ENCODE measurements around the gene UIMC1.

The UIMC1 gene

GRCh38 chr5:176890455-176891330, 115.9 kb downstream of the UIMC1 start:
- H3K9me3 Mint-ChIP-seq = no peaks in the 10 kb centered on the region
- peaks cover 0 to 6% of the 10 kb centered on the region in 2 donors for H3K4me1 Mint-ChIP-seq (ENCODE audit: low read depth in 2 of 2)
- peaks cover 9% of the 10 kb centered on the region for H3K36me3 Mint-ChIP-seq (ENCODE audit: insufficient read depth)
- DNase-seq (no peak), ATAC-seq (replicated peaks) (no peak)
- peaks cover 24 to 58% of the 10 kb centered on the region in 2 donors for H3K27me3 Mint-ChIP-seq
- no peak overlapping the region for H3K27ac Mint-ChIP-seq
- H3K4me3 Mint-ChIP-seq = no peak overlapping the region

- peaks cover 9% of the 10 kb centered on the region for H3K36me3 Mint-ChIP-seq (ENCODE audit: insufficient read depth)
- no peak for DNase-seq
- H3K27ac Mint-ChIP-seq = no peak overlapping the region
- peaks cover 0 to 6% of the 10 kb centered on the region in 2 donors for H3K4me1 Mint-ChIP-seq (ENCODE audit: low read depth in 2 of 2)
- no peak overlapping the region for H3K4me3 Mint-ChIP-seq
- no peaks in the 10 kb centered on the region for H3K9me3 Mint-ChIP-seq
- ATAC-seq (replicated peaks) = no peak
- H3K27me3 Mint-ChIP-seq = peaks cover 24 to 58% of the 10 kb centered on the region in 2 donors
Observed at GRCh38 chr5:176889321-176890280, 117.0 kb downstream of the UIMC1 start.

- no peak overlapping the region for H3K4me3 Mint-ChIP-seq
- no peak overlapping the region for H3K27ac Mint-ChIP-seq
- ATAC-seq (replicated peaks) (no peak), DNase-seq (no peak)
- peaks cover 9% of the 10 kb centered on the region for H3K36me3 Mint-ChIP-seq (ENCODE audit: insufficient read depth)
- H3K27me3 Mint-ChIP-seq = peaks cover 24 to 52% of the 10 kb centered on the region in 2 donors
- no peaks in the 10 kb centered on the region for H3K9me3 Mint-ChIP-seq
- peaks cover 0 to 4% of the 10 kb centered on the region in 2 donors for H3K4me1 Mint-ChIP-seq (ENCODE audit: low read depth in 2 of 2)
Observed at GRCh38 chr5:176888865-176889165, 117.8 kb downstream of the UIMC1 start.

GRCh38 chr5:176888016-176888864, 118.3 kb downstream of the UIMC1 start:
- H3K9me3 Mint-ChIP-seq = no peaks in the 10 kb centered on the region
- H3K27me3 Mint-ChIP-seq = peaks cover 21 to 52% of the 10 kb centered on the region in 2 donors
- no peak for ATAC-seq (replicated peaks)
- DNase-seq = no peak
- H3K4me3 Mint-ChIP-seq = no peak overlapping the region
- peaks cover 0 to 4% of the 10 kb centered on the region in 2 donors for H3K4me1 Mint-ChIP-seq (ENCODE audit: low read depth in 2 of 2)
- peak overlapping the region in 1 of 2 donors; percentile 45 for H3K27ac Mint-ChIP-seq
- peaks cover 7% of the 10 kb centered on the region for H3K36me3 Mint-ChIP-seq (ENCODE audit: insufficient read depth)

- no peak for DNase-seq
- Mint-ChIP-seq H3K27me3 (peaks cover 25 to 58% of the 10 kb centered on the region in 2 donors), H3K27ac (no peak overlapping the region), H3K4me3 (no peak overlapping the region), H3K36me3 (ENCODE audit: insufficient read depth) (peaks cover 7% of the 10 kb centered on the region), H3K4me1 (ENCODE audit: low read depth in 2 of 2) (peaks cover 0 to 4% of the 10 kb centered on the region in 2 donors), H3K9me3 (no peaks in the 10 kb centered on the region)
- no peak for ATAC-seq (replicated peaks)
Observed at GRCh38 chr5:176887252-176887849, 119.2 kb downstream of the UIMC1 start.

GRCh38 chr5:176886336-176887251, 120.0 kb downstream of the UIMC1 start:
- Mint-ChIP-seq H3K27me3 (peaks cover 21 to 58% of the 10 kb centered on the region in 2 donors), H3K9me3 (no peaks in the 10 kb centered on the region), H3K27ac (no peak overlapping the region), H3K4me3 (no peak overlapping the region), H3K4me1 (ENCODE audit: low read depth in 2 of 2) (peaks cover 0 to 4% of the 10 kb centered on the region in 2 donors), H3K36me3 (ENCODE audit: insufficient read depth) (peaks cover 7% of the 10 kb centered on the region)
- DNase-seq (no peak), ATAC-seq (replicated peaks) (no peak)

GRCh38 chr5:176884571-176884890, 122.0 kb downstream of the UIMC1 start:
- Mint-ChIP-seq H3K27ac (no peak overlapping the region), H3K4me3 (no peak overlapping the region), H3K36me3 (ENCODE audit: insufficient read depth) (peaks cover 4% of the 10 kb centered on the region), H3K27me3 (peaks cover 17 to 55% of the 10 kb centered on the region in 2 donors), H3K9me3 (no peaks in the 10 kb centered on the region), H3K4me1 (ENCODE audit: low read depth in 2 of 2) (peaks cover 0 to 4% of the 10 kb centered on the region in 2 donors)
- no peak for DNase-seq
- no peak for ATAC-seq (replicated peaks)

- ATAC-seq (replicated peaks) (no peak), DNase-seq (no peak)
- Mint-ChIP-seq H3K27ac (no peak overlapping the region), H3K4me1 (ENCODE audit: low read depth in 2 of 2) (peaks cover 0 to 4% of the 10 kb centered on the region in 2 donors), H3K4me3 (no peak overlapping the region), H3K36me3 (ENCODE audit: insufficient read depth) (peaks cover 4% of the 10 kb centered on the region), H3K9me3 (no peaks in the 10 kb centered on the region), H3K27me3 (peaks cover 20 to 55% of the 10 kb centered on the region in 2 donors)
Observed at GRCh38 chr5:176883700-176884570, 122.6 kb downstream of the UIMC1 start.

- no peak for ATAC-seq (replicated peaks)
- no peaks in the 10 kb centered on the region for H3K9me3 Mint-ChIP-seq
- no peaks in the 10 kb centered on the region for H3K36me3 Mint-ChIP-seq (ENCODE audit: insufficient read depth)
- no peak overlapping the region for H3K27ac Mint-ChIP-seq
- H3K4me3 Mint-ChIP-seq = no peak overlapping the region
- peaks cover 25 to 54% of the 10 kb centered on the region in 2 donors for H3K27me3 Mint-ChIP-seq
- H3K4me1 Mint-ChIP-seq (ENCODE audit: low read depth in 2 of 2) = peaks cover 0 to 6% of the 10 kb centered on the region in 2 donors
- DNase-seq = no peak
Observed at GRCh38 chr5:176882567-176882903, 124.0 kb downstream of the UIMC1 start.

- Mint-ChIP-seq H3K4me3 (no peak overlapping the region), H3K27me3 (peaks cover 25 to 53% of the 10 kb centered on the region in 2 donors), H3K27ac (no peak overlapping the region), H3K4me1 (ENCODE audit: low read depth in 2 of 2) (peaks cover 0 to 6% of the 10 kb centered on the region in 2 donors), H3K9me3 (no peaks in the 10 kb centered on the region), H3K36me3 (ENCODE audit: insufficient read depth) (no peaks in the 10 kb centered on the region)
- DNase-seq = no peak
- ATAC-seq (replicated peaks) = no peak
Observed at GRCh38 chr5:176881816-176882566, 124.6 kb downstream of the UIMC1 start.
